GM23248 (cell line): ENCODE measurements around the gene CMC2.

Source experiments
- EZH2 ChIP-seq: fragments of 200-600 bp; sonication (generic); IDR thresholded peaks from 2 replicates; pipeline ENCODE4 v1.6.1; 2018; ENCODE audit warnings: antibody characterized with exemption, mild to moderate bottlenecking; ENCODE audit not compliant: insufficient read depth, poor library complexity, severe bottlenecking
- EZH2phosphoT487 ChIP-seq: fragments of 200-600 bp; sonication (generic); IDR thresholded peaks from 2 replicates; pipeline ENCODE4 v1.6.1; 2018; ENCODE audit warnings: antibody characterized with exemption, moderate library complexity, mild to moderate bottlenecking, low read depth; ENCODE audit not compliant: insufficient read depth

GRCh38 chr16:80990978-80991377, 15.7 kb downstream of the CMC2 start:
- no peak for TF ChIP-seq EZH2phosphoT487
- TF ChIP-seq EZH2 = no peak
